ENCODE results near the gene BNIPL. TPM values are rescaled to one million over a fixed set of nuclear protein-coding genes. Genes with fewer than 3 reads are reported as not detected.
A peak's percentile ranks its signal among the peaks of the same experiment; 100 is the strongest.

Gene BNIPL
- total RNA-seq (0.52 TPM), polyA plus RNA-seq (6.2 TPM)
- long read RNA-seq, donor 1, result 0 reads
- long read RNA-seq, donor 2, result 0 reads
- long read RNA-seq, donor 3, result 0 reads
- long read RNA-seq, donor 4, result 0 reads
- long read RNA-seq, donor 5, result 0 reads
- long read RNA-seq, donor 6, result 0 reads
- long read RNA-seq, donor 7, result 0 reads
- long read RNA-seq, donor 8, result 0 reads
- long read RNA-seq, donor 9, result 0 reads
- long read RNA-seq, donor 10, result 0 reads

GRCh38 chr1:151036356-151036755, at the start of gene BNIPL:
TSS of gene BNIPL (plus strand) at chr1:151036586. CDS start at chr1:151036726, 140 bp downstream.
- DNase-seq (ENCODE audit: low read depth in 6 of 9, low spot score in 9 of 9), result no peak
- Histone ChIP-seq H3K9me3 (ENCODE audit: control insufficient read depth in 2 of 2, insufficient read depth in 1 of 2, low read length in 1 of 2) (no peaks in the 10 kb centered on the region), H3K27me3 (ENCODE audit: control insufficient read depth in 2 of 2, insufficient read depth in 1 of 2, low read length in 1 of 2) (no peaks in the 10 kb centered on the region), H3K4me1 (ENCODE audit: control insufficient read depth in 2 of 2, insufficient read depth in 2 of 2, low read length in 2 of 2) (no peaks in the 10 kb centered on the region), H3K36me3 (ENCODE audit: control insufficient read depth in 2 of 2, insufficient read depth in 2 of 2, low read length in 1 of 2) (peaks cover 18 to 28% of the 10 kb centered on the region in 2 donors), H3K4me3 (ENCODE audit: low read length in 2 of 2) (no peak within 1 kb of the TSS), H3K27ac (ENCODE audit: low read depth in 1 of 2, low read length in 1 of 2) (no peak within 1 kb of the TSS)
- WGBS, result 69% methylated on average over 2 of the region's 2 CpGs

- 95% methylated on average over 7 of the region's 7 CpGs for WGBS
- no peaks in the 10 kb centered on the region for H3K27me3 ChIP-seq (ENCODE audit: control insufficient read depth in 2 of 2, insufficient read depth in 1 of 2, low read length in 1 of 2)
- H3K4me3 ChIP-seq (ENCODE audit: low read length in 2 of 2), result no peak overlapping the region
- DNase-seq (ENCODE audit: low read depth in 6 of 9, low spot score in 9 of 9), result no peak
- no peaks in the 10 kb centered on the region for H3K36me3 ChIP-seq (ENCODE audit: control insufficient read depth in 2 of 2, insufficient read depth in 2 of 2, low read length in 1 of 2)
- no peaks in the 10 kb centered on the region for H3K4me1 ChIP-seq (ENCODE audit: control insufficient read depth in 2 of 2, insufficient read depth in 2 of 2, low read length in 2 of 2)
- no peaks in the 10 kb centered on the region for H3K9me3 ChIP-seq (ENCODE audit: control insufficient read depth in 2 of 2, insufficient read depth in 1 of 2, low read length in 1 of 2)
- no peak overlapping the region for H3K27ac ChIP-seq (ENCODE audit: low read depth in 1 of 2, low read length in 1 of 2)
Observed at GRCh38 chr1:150987924-150988323, 48.5 kb upstream of the BNIPL start.

DNA sequence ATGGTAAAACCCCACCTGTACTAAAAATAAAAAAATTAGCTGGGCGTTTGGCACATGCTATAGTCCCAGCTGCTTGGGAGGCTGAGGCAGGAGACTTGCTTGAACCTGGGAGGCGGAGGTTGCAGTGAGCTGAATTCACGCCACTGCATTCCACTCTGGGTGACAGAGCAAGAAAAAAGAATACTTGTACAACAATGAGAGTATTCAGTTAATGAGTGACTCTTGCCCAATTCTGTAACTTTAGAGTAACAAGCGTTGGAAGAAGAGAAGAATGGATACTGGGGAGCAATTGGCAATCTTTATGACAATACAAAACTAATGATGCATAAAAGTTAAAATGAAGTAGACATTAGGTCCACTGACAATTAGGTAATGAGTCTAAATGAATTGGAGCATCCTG, 43.8 kb upstream of the BNIPL start:
- H3K36me3 ChIP-seq (ENCODE audit: control insufficient read depth in 2 of 2, insufficient read depth in 2 of 2, low read length in 1 of 2), result peaks cover 0 to 3% of the 10 kb centered on the region in 2 donors
- WGBS, result 85% methylated on average over 4 of the region's 4 CpGs
- H3K4me3 ChIP-seq (ENCODE audit: low read length in 2 of 2), result no peak overlapping the region
- H3K9me3 ChIP-seq (ENCODE audit: control insufficient read depth in 2 of 2, insufficient read depth in 1 of 2, low read length in 1 of 2), result no peaks in the 10 kb centered on the region
- DNase-seq (ENCODE audit: low read depth in 6 of 9, low spot score in 9 of 9), result no peak
- peaks cover 0 to 4% of the 10 kb centered on the region in 2 donors for H3K4me1 ChIP-seq (ENCODE audit: control insufficient read depth in 2 of 2, insufficient read depth in 2 of 2, low read length in 2 of 2)
- H3K27ac ChIP-seq (ENCODE audit: low read depth in 1 of 2, low read length in 1 of 2), result no peak overlapping the region
- no peaks in the 10 kb centered on the region for H3K27me3 ChIP-seq (ENCODE audit: control insufficient read depth in 2 of 2, insufficient read depth in 1 of 2, low read length in 1 of 2)

DNA sequence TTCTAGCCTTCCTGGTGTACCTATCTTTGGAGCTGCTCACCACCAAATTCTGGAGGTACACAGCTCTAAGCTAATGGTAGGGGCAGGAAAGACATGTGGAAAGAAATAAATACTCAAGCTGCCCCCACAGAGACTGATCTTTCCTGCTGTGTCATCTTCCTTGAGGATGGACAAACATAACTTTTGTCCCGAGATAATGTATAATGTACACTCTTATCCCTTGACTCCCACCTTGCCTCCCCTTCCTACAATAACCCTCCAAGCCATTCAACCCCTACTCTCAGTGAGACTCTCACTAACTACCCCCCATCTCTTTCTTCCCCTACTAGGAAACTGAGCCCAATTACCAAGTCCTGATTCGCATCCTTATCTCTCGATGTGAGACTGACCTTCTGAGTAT, 42.1 kb upstream of the BNIPL start:
- Histone ChIP-seq H3K9me3 (ENCODE audit: control insufficient read depth in 2 of 2, insufficient read depth in 1 of 2, low read length in 1 of 2) (no peaks in the 10 kb centered on the region), H3K27me3 (ENCODE audit: control insufficient read depth in 2 of 2, insufficient read depth in 1 of 2, low read length in 1 of 2) (no peaks in the 10 kb centered on the region), H3K4me3 (ENCODE audit: low read length in 2 of 2) (no peak overlapping the region), H3K27ac (ENCODE audit: low read depth in 1 of 2, low read length in 1 of 2) (no peak overlapping the region), H3K4me1 (ENCODE audit: control insufficient read depth in 2 of 2, insufficient read depth in 2 of 2, low read length in 2 of 2) (peaks cover 0 to 7% of the 10 kb centered on the region in 2 donors), H3K36me3 (ENCODE audit: control insufficient read depth in 2 of 2, insufficient read depth in 2 of 2, low read length in 1 of 2) (peaks cover 0 to 4% of the 10 kb centered on the region in 2 donors)
- DNase-seq (ENCODE audit: low read depth in 6 of 9, low spot score in 9 of 9), result no peak
- 97% methylated on average over 3 of the region's 3 CpGs for WGBS

DNA sequence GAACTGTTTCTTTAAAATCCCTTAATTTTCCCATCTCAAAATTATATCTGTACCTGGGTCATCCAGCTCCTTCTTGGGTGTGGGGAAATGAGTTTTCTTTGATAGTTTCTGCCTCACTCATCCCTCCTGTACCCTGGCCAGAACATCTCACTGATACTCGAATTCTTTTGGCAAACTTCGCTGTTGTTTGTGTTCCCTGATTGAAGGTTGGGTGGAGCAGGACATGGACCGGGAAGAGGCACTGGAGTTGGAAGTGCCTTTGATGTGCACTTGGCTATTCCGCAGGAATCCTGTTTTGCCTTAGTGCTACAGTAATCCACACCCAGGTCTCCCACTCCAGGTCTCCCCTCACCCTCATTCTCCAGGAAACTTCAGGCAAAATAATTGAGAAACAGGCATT, 40.9 kb upstream of the BNIPL start:
- WGBS, result 88% methylated on average over 4 of the region's 4 CpGs

GRCh38 chr1:150995896-150996295, 40.5 kb upstream of the BNIPL start:
- no peak overlapping the region for H3K27ac ChIP-seq (ENCODE audit: low read depth in 1 of 2, low read length in 1 of 2)
- 77% methylated on average over 9 of the region's 9 CpGs for WGBS

More for the DNA sequence above, 40.9 kb upstream of the BNIPL start:
- no peak overlapping the region for H3K27ac ChIP-seq (ENCODE audit: low read depth in 1 of 2, low read length in 1 of 2)
- H3K4me3 ChIP-seq (ENCODE audit: low read length in 2 of 2), result no peak overlapping the region
- no peaks in the 10 kb centered on the region for H3K27me3 ChIP-seq (ENCODE audit: control insufficient read depth in 2 of 2, insufficient read depth in 1 of 2, low read length in 1 of 2)
- H3K4me1 ChIP-seq (ENCODE audit: control insufficient read depth in 2 of 2, insufficient read depth in 2 of 2, low read length in 2 of 2), result peaks cover 0 to 10% of the 10 kb centered on the region in 2 donors
- no peaks in the 10 kb centered on the region for H3K9me3 ChIP-seq (ENCODE audit: control insufficient read depth in 2 of 2, insufficient read depth in 1 of 2, low read length in 1 of 2)
- DNase-seq (ENCODE audit: low read depth in 6 of 9, low spot score in 9 of 9), result no peak
- peaks cover 0 to 4% of the 10 kb centered on the region in 2 donors for H3K36me3 ChIP-seq (ENCODE audit: control insufficient read depth in 2 of 2, insufficient read depth in 2 of 2, low read length in 1 of 2)

DNA sequence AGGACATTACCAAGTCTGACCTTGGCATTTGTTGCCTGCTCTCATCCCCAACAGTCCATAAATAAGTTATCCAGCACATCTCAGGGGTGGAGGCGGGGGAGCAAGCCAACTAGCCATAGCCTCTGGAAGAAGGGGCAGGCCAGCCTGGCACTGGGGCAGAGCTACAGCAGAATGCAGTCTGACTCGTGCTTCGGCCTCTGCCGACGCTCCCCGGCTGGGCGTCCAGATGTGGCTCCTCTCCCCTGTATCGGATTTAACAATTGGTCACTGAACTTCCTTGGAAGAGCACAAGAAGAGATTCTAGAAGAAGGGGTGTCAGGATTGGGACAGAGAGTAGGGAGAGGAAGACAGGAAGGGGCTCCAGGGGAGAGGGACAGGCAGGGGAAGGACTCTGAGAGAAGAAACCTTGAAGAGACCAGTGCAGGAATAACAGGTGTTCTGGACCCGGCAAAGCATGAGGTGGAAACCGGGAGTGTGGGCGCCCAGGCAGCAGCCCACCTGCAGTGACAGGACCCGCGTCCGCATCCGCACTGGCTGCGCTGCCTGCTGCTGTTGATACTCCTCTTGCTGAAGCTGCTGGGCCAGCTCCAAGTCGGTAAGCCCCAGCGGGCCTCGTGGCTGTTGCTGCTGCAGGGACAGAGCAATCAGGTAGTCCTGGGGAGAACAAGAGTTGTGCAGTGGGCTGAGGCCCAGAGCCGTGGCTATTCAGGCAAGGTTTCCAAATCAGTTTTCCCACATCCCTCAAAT, 39.1 kb upstream of the BNIPL start:
- no peak overlapping the region for H3K27ac ChIP-seq (ENCODE audit: low read depth in 1 of 2, low read length in 1 of 2)
- no peak for DNase-seq (ENCODE audit: low read depth in 6 of 9, low spot score in 9 of 9)
- 98% methylated on average over 20 of the region's 20 CpGs for WGBS
- no peaks in the 10 kb centered on the region for H3K27me3 ChIP-seq (ENCODE audit: control insufficient read depth in 2 of 2, insufficient read depth in 1 of 2, low read length in 1 of 2)
- peaks cover 0 to 4% of the 10 kb centered on the region in 2 donors for H3K36me3 ChIP-seq (ENCODE audit: control insufficient read depth in 2 of 2, insufficient read depth in 2 of 2, low read length in 1 of 2)
- peaks cover 4 to 14% of the 10 kb centered on the region in 2 donors for H3K4me1 ChIP-seq (ENCODE audit: control insufficient read depth in 2 of 2, insufficient read depth in 2 of 2, low read length in 2 of 2)
- H3K9me3 ChIP-seq (ENCODE audit: control insufficient read depth in 2 of 2, insufficient read depth in 1 of 2, low read length in 1 of 2), result no peaks in the 10 kb centered on the region
- no peak overlapping the region for H3K4me3 ChIP-seq (ENCODE audit: low read length in 2 of 2)

More at GRCh38 chr1:150995896-150996295, 40.5 kb upstream of the BNIPL start:
- Histone ChIP-seq H3K9me3 (ENCODE audit: control insufficient read depth in 2 of 2, insufficient read depth in 1 of 2, low read length in 1 of 2) (no peaks in the 10 kb centered on the region), H3K4me3 (ENCODE audit: low read length in 2 of 2) (no peak overlapping the region), H3K27me3 (ENCODE audit: control insufficient read depth in 2 of 2, insufficient read depth in 1 of 2, low read length in 1 of 2) (no peaks in the 10 kb centered on the region), H3K36me3 (ENCODE audit: control insufficient read depth in 2 of 2, insufficient read depth in 2 of 2, low read length in 1 of 2) (peaks cover 0 to 4% of the 10 kb centered on the region in 2 donors), H3K4me1 (ENCODE audit: control insufficient read depth in 2 of 2, insufficient read depth in 2 of 2, low read length in 2 of 2) (peaks cover 0 to 10% of the 10 kb centered on the region in 2 donors)
- peak in 2 of 9 donors; percentile 46 to 61 for DNase-seq (ENCODE audit: low read depth in 6 of 9, low spot score in 9 of 9)

DNA sequence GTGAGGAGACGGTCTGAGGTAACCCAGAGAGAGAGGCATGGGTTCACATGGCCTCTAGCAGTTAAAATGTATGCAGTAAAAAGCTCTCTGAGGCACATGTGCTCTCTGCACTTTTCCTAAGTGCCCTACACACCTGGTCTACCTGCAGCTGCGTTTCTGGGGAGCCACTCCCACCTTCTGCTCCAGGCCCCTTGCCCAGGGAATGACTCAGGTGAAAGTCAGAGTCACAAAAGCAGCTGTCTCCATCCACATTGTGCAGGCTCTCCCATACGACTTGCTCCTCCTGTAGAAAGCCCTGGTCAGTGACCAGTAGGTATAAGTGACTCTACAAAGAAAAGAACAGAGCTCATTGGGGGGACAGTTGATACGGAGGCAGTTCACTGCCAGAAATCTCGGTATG, 38.4 kb upstream of the BNIPL start:
- Histone ChIP-seq H3K27me3 (ENCODE audit: control insufficient read depth in 2 of 2, insufficient read depth in 1 of 2, low read length in 1 of 2) (no peaks in the 10 kb centered on the region), H3K27ac (ENCODE audit: low read depth in 1 of 2, low read length in 1 of 2) (no peak overlapping the region), H3K36me3 (ENCODE audit: control insufficient read depth in 2 of 2, insufficient read depth in 2 of 2, low read length in 1 of 2) (peaks cover 0 to 4% of the 10 kb centered on the region in 2 donors), H3K4me3 (ENCODE audit: low read length in 2 of 2) (no peak overlapping the region), H3K4me1 (ENCODE audit: control insufficient read depth in 2 of 2, insufficient read depth in 2 of 2, low read length in 2 of 2) (peaks cover 9 to 20% of the 10 kb centered on the region in 2 donors), H3K9me3 (ENCODE audit: control insufficient read depth in 2 of 2, insufficient read depth in 1 of 2, low read length in 1 of 2) (no peaks in the 10 kb centered on the region)
- DNase-seq (ENCODE audit: low read depth in 6 of 9, low spot score in 9 of 9), result no peak
- 86% methylated on average over 5 of the region's 5 CpGs for WGBS

GRCh38 chr1:150999051-150999674, 37.2 kb upstream of the BNIPL start:
- Histone ChIP-seq H3K27ac (ENCODE audit: low read depth in 1 of 2, low read length in 1 of 2) (no peak overlapping the region), H3K4me3 (ENCODE audit: low read length in 2 of 2) (no peak overlapping the region), H3K4me1 (ENCODE audit: control insufficient read depth in 2 of 2, insufficient read depth in 2 of 2, low read length in 2 of 2) (peaks cover 15 to 32% of the 10 kb centered on the region in 2 donors), H3K36me3 (ENCODE audit: control insufficient read depth in 2 of 2, insufficient read depth in 2 of 2, low read length in 1 of 2) (peaks cover 0 to 4% of the 10 kb centered on the region in 2 donors), H3K27me3 (ENCODE audit: control insufficient read depth in 2 of 2, insufficient read depth in 1 of 2, low read length in 1 of 2) (no peaks in the 10 kb centered on the region), H3K9me3 (ENCODE audit: control insufficient read depth in 2 of 2, insufficient read depth in 1 of 2, low read length in 1 of 2) (no peaks in the 10 kb centered on the region)
- peak in 1 of 9 donors; percentile 38 for DNase-seq (ENCODE audit: low read depth in 6 of 9, low spot score in 9 of 9)
- 25% methylated on average over 17 of the region's 17 CpGs for WGBS
